Activated T-helper 9 cell treated with anti-CD3 and anti-CD28 coated beads, Interleukin-2, amount 50 U/mL, for 16 hours (primary cell): Measurements from ENCODE around the gene KCTD7.
"Not testable (repeated sequence)": the region's sequence is repeated elsewhere in the genome, so short reads cannot be mapped to it uniquely, and the experiment has no call there.

ENCODE experiments used
- DNase-seq: peaks from one replicate; pipeline ENCODE4 v3.0.0-alpha.2; 2020; ENCODE audit warnings: low read depth

KCTD7 gene

GRCh38 chr7:66617295-66617694 lies 11.4 kb upstream of the KCTD7 start:
- DNase-seq, result no peak

- not testable (repeated sequence) for DNase-seq
Measured at GRCh38 chr7:66619341-66619948, 9.2 kb upstream of the KCTD7 start.

- DNase-seq, result no peak
Measured at GRCh38 chr7:66626331-66626934, 2.2 kb upstream of the KCTD7 start.

- no peak for DNase-seq
Measured at GRCh38 chr7:66627151-66627681, 1.5 kb upstream of the KCTD7 start.

GRCh38 chr7:66627881-66628360 lies 760 bp upstream of the KCTD7 start:
- no peak for DNase-seq

GRCh38 chr7:66629222-66630062 lies 761 bp downstream of the KCTD7 start:
- no peak for DNase-seq

GRCh38 chr7:66630531-66630930 lies 1.9 kb downstream of the KCTD7 start:
- DNase-seq, result no peak

GRCh38 chr7:66631471-66631870 lies 2.8 kb downstream of the KCTD7 start:
- DNase-seq, result no peak

GRCh38 chr7:66634816-66635215 lies 6.1 kb downstream of the KCTD7 start:
- no peak for DNase-seq

GRCh38 chr7:66635322-66635981 lies 6.8 kb downstream of the KCTD7 start:
- not testable (repeated sequence) for DNase-seq

GRCh38 chr7:66635982-66636546 lies 7.4 kb downstream of the KCTD7 start:
- DNase-seq, result not testable (repeated sequence)

- no peak for DNase-seq
Measured at GRCh38 chr7:66638309-66639099, 9.8 kb downstream of the KCTD7 start.

- DNase-seq, result no peak
Measured at GRCh38 chr7:66639773-66640172, 11.1 kb downstream of the KCTD7 start.

GRCh38 chr7:66640802-66641525 lies 12.3 kb downstream of the KCTD7 start:
- DNase-seq, result no peak

GRCh38 chr7:66641526-66641871 lies 12.8 kb downstream of the KCTD7 start:
- DNase-seq, result no peak

- DNase-seq, result no peak
Measured at GRCh38 chr7:66642186-66642585, 13.5 kb downstream of the KCTD7 start.

- DNase-seq, result no peak
Measured at GRCh38 chr7:66642932-66643331, 14.3 kb downstream of the KCTD7 start.

- no peak for DNase-seq
Measured at GRCh38 chr7:66643395-66643794, 14.7 kb downstream of the KCTD7 start.

- DNase-seq, result not testable (repeated sequence)
Measured at GRCh38 chr7:66651026-66651425, 22.3 kb downstream of the KCTD7 start.

- DNase-seq, result not testable (repeated sequence)
Measured at GRCh38 chr7:66653719-66654274, 25.1 kb downstream of the KCTD7 start.
